Measurements from ENCODE around the gene PLEKHA4.

GRCh38 chr19:48814895-48815294 lies 53.5 kb downstream of the PLEKHA4 start:
- no peak for TF ChIP-seq EZH2 (IDR thresholded peaks at IDR 0.05; ENCODE audit: low read length, unreplicated experiment)
- TF ChIP-seq, protein P1, sequence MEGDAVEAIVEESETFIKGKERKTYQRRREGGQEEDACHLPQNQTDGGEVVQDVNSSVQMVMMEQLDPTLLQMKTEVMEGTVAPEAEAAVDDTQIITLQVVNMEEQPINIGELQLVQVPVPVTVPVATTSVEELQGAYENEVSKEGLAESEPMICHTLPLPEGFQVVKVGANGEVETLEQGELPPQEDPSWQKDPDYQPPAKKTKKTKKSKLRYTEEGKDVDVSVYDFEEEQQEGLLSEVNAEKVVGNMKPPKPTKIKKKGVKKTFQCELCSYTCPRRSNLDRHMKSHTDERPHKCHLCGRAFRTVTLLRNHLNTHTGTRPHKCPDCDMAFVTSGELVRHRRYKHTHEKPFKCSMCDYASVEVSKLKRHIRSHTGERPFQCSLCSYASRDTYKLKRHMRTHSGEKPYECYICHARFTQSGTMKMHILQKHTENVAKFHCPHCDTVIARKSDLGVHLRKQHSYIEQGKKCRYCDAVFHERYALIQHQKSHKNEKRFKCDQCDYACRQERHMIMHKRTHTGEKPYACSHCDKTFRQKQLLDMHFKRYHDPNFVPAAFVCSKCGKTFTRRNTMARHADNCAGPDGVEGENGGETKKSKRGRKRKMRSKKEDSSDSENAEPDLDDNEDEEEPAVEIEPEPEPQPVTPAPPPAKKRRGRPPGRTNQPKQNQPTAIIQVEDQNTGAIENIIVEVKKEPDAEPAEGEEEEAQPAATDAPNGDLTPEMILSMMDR (conservative IDR thresholded peaks at IDR 0.05; ENCODE audit: low read depth, low read length) = no peak
- no peak for TF ChIP-seq EZH2phosphoT487 (IDR thresholded peaks at IDR 0.05; ENCODE audit: borderline replicate concordance, low read length)

Data from PC-3 (cell line).